Measurements from ENCODE around the gene GALNT13.

DNA sequence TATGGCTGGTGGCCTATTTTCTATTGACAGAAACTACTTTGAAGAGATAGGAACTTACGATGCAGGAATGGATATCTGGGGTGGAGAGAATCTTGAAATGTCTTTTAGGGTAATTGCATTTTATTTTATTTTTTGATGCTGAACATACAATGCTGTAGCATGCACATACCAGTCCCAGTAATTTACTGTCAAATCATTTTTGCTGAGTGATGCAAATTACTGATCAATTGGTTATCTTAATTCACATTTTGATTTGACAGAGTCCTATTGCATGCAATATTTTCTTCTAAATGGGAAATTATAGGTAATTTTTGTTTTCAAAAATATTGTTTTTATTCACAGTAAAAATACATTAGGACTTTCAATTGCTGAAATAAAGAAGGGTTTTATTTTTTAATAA, 387.3 kb downstream of the GALNT13 start:
- TF ChIP-seq, protein P1, sequence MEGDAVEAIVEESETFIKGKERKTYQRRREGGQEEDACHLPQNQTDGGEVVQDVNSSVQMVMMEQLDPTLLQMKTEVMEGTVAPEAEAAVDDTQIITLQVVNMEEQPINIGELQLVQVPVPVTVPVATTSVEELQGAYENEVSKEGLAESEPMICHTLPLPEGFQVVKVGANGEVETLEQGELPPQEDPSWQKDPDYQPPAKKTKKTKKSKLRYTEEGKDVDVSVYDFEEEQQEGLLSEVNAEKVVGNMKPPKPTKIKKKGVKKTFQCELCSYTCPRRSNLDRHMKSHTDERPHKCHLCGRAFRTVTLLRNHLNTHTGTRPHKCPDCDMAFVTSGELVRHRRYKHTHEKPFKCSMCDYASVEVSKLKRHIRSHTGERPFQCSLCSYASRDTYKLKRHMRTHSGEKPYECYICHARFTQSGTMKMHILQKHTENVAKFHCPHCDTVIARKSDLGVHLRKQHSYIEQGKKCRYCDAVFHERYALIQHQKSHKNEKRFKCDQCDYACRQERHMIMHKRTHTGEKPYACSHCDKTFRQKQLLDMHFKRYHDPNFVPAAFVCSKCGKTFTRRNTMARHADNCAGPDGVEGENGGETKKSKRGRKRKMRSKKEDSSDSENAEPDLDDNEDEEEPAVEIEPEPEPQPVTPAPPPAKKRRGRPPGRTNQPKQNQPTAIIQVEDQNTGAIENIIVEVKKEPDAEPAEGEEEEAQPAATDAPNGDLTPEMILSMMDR (conservative IDR thresholded peaks at IDR 0.05 in 1 of 2, IDR thresholded peaks at IDR 0.05 in 1 of 2; ENCODE audit: low read depth in 1 of 2, low read length in 2 of 2) = no peak
- TF ChIP-seq EZH2 (IDR thresholded peaks at IDR 0.05; ENCODE audit: low read length, missing control alignments) = no peak

Data from fibroblast of lung (primary cell).